ENCODE measurements around the gene THSD7B. TPM values are rescaled to one million over a fixed set of nuclear protein-coding genes. Genes with fewer than 3 reads are reported as not detected.

The THSD7B gene
- polyA plus RNA-seq, 1 donor from 2014 or later, result 0.46 TPM

GRCh38 chr2:136785215-136785614, 19.9 kb downstream of the THSD7B start:
- H3K27me3 ChIP-seq (ENCODE audit: insufficient read depth, low read depth, low read length), result no peaks in the 10 kb centered on the region
- H3K4me3 ChIP-seq (ENCODE audit: low read length), result no peak overlapping the region
- H3K9ac ChIP-seq (ENCODE audit: low read length), result no peak overlapping the region
- no peak overlapping the region for H2AFZ ChIP-seq (ENCODE audit: low read depth, low read length)
- no peaks in the 10 kb centered on the region for H3K79me2 ChIP-seq (replicated peaks; ENCODE audit: insufficient read depth, low read length)
- H3K36me3 ChIP-seq (ENCODE audit: insufficient read depth, low read length), result no peaks in the 10 kb centered on the region
- H3K27ac ChIP-seq (ENCODE audit: low read length), result no peak overlapping the region
- H3K4me2 ChIP-seq (ENCODE audit: low read length), result no peak overlapping the region
- no peaks in the 10 kb centered on the region for H3K9me3 ChIP-seq (ENCODE audit: low read length)
- H4K20me1 ChIP-seq (ENCODE audit: insufficient read depth), result no peaks in the 10 kb centered on the region
- H3K9me2 ChIP-seq (ENCODE audit: insufficient read depth, low read length), result no peaks in the 10 kb centered on the region
- no peaks in the 10 kb centered on the region for H3F3A ChIP-seq (ENCODE audit: insufficient read depth, low read length, poor library complexity, severe bottlenecking)
- TF ChIP-seq TAF1 (IDR thresholded peaks at IDR 0.05; ENCODE audit: low read depth) (no peak), MXI1 (conservative IDR thresholded peaks at IDR 0.05; ENCODE audit: poor library complexity, severe bottlenecking) (no peak), POLR2AphosphoS5 (IDR thresholded peaks at IDR 0.05) (no peak), RAD21 (conservative IDR thresholded peaks at IDR 0.05) (no peak), EP300 (conservative IDR thresholded peaks at IDR 0.05; ENCODE audit: poor library complexity, severe bottlenecking) (no peak), CTCF (IDR thresholded peaks at IDR 0.05; ENCODE audit: poor library complexity, severe bottlenecking) (no peak), EZH2 (IDR thresholded peaks at IDR 0.05; ENCODE audit: borderline replicate concordance, insufficient read depth, low read length, poor library complexity, severe bottlenecking) (no peak), SMC3 (conservative IDR thresholded peaks at IDR 0.05; ENCODE audit: poor library complexity) (no peak), REST (IDR thresholded peaks at IDR 0.05; ENCODE audit: borderline replicate concordance) (no peak)

GRCh38 chr2:136787970-136788369, 22.6 kb downstream of the THSD7B start:
- H3K36me3 ChIP-seq (ENCODE audit: insufficient read depth, low read length), result no peaks in the 10 kb centered on the region
- no peaks in the 10 kb centered on the region for H4K20me1 ChIP-seq (ENCODE audit: insufficient read depth)
- H3K4me2 ChIP-seq (ENCODE audit: low read length), result no peak overlapping the region
- H2AFZ ChIP-seq (ENCODE audit: low read depth, low read length), result no peak overlapping the region
- H3K9ac ChIP-seq (ENCODE audit: low read length), result no peak overlapping the region
- H3K9me3 ChIP-seq (ENCODE audit: low read length), result no peaks in the 10 kb centered on the region
- no peak overlapping the region for H3K4me3 ChIP-seq (ENCODE audit: low read length)
- no peaks in the 10 kb centered on the region for H3K27me3 ChIP-seq (ENCODE audit: insufficient read depth, low read depth, low read length)
- TF ChIP-seq RAD21 (conservative IDR thresholded peaks at IDR 0.05) (no peak), TAF1 (IDR thresholded peaks at IDR 0.05; ENCODE audit: low read depth) (no peak), MXI1 (conservative IDR thresholded peaks at IDR 0.05; ENCODE audit: poor library complexity, severe bottlenecking) (no peak), POLR2AphosphoS5 (IDR thresholded peaks at IDR 0.05) (no peak), CTCF (IDR thresholded peaks at IDR 0.05; ENCODE audit: poor library complexity, severe bottlenecking) (no peak), SMC3 (conservative IDR thresholded peaks at IDR 0.05; ENCODE audit: poor library complexity) (no peak)
- H3F3A ChIP-seq (ENCODE audit: insufficient read depth, low read length, poor library complexity, severe bottlenecking), result no peaks in the 10 kb centered on the region
- H3K79me2 ChIP-seq (replicated peaks; ENCODE audit: insufficient read depth, low read length), result no peaks in the 10 kb centered on the region
- no peaks in the 10 kb centered on the region for H3K9me2 ChIP-seq (ENCODE audit: insufficient read depth, low read length)
- no peak overlapping the region for H3K27ac ChIP-seq (ENCODE audit: low read length)
